ENCODE measurements around the gene KCNMB2.

KCNMB2 gene

DNA sequence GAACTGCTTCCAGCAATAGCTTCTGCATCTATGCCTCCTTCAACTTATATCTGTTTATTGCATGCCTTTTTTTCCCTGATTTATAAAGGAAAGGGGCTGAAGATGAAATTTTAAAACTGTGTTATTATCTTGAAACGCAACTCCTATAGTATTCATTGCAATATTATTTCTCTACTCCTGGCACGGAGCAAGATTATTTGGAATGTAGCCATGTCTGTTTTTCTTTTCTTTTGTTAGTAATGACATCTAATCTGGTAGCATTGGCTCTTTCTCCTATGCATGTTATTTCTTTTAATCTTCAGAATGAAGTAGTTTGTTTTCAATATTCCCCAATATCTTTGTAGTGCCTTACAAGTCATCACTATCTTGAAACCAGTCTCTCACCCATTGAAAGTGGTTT lies 33.6 kb downstream of the KCNMB2 start:
- DNase-seq (ENCODE audit: low spot score), result no peak

DNA sequence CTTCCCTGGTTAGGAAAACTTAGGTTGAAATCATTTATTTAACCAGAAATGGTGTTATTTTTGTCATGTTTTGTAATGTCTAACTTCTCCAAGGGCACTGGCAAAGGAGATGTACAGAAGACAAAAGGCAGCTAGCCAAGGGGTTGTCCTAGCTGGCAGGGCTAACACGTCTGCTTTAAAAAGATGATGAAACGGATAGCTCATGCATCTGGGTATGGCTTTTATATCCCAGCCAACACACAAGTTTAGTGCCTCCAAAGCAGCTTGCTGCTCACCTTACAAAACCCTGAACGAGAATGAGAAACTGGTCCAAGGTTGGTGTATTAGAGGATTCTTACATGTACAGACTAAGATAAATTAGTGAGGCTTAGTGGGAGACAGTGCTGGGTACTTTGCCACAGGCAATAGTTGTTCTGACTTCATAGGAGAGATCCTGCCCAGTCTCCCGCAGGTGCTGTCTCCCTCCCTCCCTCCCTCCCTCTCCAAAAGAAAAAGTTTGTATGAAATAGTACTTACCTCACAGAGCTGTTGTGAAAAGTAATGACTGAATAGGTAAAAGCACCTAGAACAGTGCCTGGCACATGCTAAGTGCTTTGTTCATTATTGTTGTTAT lies 47.8 kb downstream of the KCNMB2 start:
- no peak for DNase-seq (ENCODE audit: low spot score)

DNA sequence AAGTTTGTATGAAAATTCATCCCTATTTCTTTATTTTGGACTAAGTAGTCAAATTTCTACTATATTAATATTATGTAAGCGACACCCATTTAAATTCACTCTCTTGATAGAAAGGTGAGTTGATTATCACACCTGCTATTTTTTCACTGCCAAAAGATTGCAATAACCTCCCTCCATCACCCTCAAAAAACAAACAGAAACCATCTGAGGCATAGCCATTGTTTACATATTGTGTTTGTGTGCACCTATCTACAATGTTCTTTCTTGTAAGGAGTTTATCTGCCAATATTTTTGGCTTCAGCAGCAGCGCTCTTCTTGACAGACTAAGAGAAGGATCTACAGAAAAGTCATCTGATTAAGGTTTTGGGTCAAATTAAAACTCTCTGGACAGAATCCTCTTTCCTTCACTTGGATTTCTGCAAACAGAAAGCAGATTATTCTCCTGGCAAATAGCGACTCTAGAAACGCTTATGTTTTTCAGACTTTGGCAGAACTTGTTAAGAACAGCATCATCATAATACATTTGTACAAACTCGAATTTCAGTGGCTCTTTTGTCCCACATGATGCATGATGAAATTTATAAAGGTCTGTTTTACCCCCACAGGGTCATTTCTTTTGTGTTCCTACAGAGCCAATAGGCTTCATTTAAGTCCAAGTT lies 48.6 kb downstream of the KCNMB2 start:
- no peak for DNase-seq (ENCODE audit: low spot score)

DNA sequence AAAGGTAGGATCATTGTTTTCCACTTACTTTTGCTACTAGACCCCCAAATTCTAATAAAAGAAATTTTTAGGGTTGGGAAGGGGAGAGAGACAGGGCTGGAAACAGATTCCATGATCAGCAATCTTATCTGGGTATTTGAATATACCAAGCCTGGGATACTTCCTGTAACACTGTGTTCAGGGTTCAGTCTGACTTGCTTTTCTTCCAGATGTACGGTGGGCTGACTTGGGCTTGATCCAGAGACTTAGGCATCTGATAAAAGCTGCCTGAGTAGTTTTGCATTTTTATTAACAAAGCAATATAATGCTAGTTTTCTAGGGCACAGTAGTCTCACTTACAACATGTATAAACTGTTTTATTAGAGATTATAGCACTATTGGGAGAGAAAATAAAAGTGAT lies 49.2 kb downstream of the KCNMB2 start:
- DNase-seq (ENCODE audit: low spot score), result no peak

DNA sequence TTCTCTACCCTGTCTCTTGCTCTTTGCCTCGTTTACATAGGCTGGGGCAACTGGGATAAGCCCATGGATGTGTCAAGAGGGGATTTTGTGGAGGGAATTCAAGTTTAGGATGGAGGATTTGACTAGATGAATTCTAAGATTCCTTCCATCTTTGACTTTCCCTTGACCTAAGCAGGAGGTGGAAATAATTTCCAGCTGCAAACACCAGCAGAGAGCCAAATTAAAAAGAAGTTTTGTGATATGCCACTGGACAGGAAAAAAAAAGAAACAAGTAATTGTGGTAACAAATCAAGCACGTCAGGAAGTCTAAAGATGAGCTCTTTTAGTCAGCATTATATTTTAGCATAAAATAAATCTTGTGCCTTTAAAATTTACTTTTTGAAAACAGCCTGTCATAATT lies 49.8 kb downstream of the KCNMB2 start:
- DNase-seq (ENCODE audit: low spot score), result no peak

DNA sequence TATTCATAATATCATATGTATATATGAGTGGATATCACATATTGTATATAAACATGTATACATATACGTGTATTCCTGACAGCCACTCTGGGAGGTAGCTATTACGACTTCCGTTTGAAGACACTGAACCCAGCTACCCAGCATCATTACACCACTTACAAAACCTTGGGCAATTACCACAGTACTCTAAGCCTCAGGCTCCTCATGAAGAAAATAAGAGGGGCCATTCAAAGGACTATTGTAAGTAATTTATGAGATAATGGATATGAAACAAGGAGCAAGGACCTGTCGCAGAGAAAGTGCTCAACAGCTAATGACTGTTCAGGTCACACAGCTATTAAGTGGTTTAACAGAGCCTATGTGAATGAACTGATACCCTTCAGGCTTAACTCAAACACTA lies 52.4 kb downstream of the KCNMB2 start:
- no peak for DNase-seq (ENCODE audit: low spot score)

DNA sequence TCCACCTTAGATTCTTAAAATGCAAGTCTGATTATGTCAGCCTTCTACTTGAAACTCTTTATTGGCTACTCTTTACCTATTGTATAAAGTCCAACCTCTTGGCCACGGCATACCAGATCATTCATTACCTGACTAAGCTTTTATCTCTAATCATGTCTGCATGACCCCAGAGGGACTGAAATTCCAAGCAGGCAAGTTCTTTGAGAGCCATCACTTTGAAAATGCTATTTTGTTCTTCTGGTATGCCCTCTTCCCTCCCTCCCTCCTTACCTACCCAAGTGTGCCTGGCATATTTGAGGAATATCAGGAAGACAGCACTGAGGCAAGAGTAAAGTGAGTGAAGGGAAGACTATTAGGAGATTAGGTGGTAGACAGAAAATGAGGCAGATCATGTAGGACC lies 57.5 kb downstream of the KCNMB2 start:
- no peak for DNase-seq (ENCODE audit: low spot score)

DNA sequence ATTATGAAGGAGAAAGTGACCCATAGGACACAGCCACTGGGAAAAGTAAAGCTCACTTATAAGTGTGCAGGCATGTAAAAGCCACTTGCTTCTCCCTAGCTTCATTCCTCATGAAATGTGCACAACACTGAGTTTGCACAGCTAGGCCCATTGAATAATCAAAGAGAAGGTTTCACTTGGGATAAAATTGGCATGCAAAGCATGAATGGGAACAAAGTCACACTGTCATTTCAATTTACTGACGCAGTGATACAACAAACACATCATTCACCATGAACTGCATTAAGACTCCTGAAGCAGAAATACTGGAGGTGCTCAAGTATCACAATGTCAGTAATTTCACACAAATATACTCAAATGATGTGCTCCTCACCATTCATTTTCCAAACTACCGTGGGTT lies 61.1 kb downstream of the KCNMB2 start:
- DNase-seq (ENCODE audit: low spot score), result no peak

DNA sequence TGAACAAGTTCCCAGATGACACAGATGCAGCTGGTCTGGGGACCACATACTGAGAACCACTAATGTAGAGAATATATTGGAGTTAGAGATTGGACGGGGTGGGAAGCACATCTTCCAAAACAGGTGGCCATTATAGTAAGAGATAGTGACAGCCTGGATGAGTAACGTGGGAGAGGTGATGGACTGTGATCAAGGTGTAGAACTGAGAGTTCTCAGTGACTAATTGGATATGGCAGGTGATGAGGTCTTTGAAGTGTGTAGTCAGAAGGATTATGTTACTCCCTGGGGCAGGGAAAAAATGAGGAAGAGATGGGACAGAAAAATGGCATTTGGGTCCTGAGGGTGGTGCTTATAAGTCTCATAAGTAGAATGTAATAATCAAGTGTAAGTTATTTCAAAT lies 66.6 kb downstream of the KCNMB2 start:
- no peak for DNase-seq (ENCODE audit: low spot score)

DNA sequence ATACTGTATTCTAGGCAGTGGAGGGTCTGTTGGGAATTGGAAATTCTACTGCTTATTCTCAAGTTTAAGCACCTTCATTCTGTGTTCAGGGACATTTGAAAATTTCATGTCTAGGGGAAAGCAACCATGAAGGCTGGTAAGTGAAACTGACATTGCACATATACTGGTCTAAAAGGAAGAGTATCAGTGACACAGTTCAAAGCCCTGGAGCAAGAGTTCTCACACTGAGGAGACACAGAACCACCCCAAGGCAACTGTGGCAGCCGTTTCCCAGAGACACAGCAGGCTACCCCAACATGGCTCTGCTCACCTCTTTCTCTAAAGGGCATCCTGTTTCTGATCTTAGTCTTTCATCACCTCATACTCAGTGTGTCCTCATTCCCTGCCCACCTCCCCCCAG lies 67.5 kb downstream of the KCNMB2 start:
- DNase-seq (ENCODE audit: low spot score), result no peak

DNA sequence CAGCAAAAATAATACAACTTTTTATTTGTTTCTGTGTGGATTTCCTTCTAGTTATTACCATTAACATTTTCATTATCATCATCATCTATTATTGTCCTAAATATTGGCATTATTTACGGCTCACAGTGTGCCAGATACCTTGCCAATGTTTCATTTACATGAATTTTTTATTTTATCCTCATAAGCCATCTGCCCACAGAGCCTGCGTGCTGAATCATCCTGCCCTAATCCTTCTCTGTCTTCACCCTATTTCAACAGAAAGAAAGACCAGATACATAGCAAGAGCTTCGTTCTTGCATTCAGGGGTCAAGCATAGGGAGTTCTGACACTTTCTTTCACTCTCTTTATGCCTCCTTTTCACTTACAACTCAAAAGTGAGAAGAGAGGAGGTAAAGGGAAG lies 82.0 kb downstream of the KCNMB2 start:
- peak; percentile 32 for DNase-seq (ENCODE audit: low spot score)

DNA sequence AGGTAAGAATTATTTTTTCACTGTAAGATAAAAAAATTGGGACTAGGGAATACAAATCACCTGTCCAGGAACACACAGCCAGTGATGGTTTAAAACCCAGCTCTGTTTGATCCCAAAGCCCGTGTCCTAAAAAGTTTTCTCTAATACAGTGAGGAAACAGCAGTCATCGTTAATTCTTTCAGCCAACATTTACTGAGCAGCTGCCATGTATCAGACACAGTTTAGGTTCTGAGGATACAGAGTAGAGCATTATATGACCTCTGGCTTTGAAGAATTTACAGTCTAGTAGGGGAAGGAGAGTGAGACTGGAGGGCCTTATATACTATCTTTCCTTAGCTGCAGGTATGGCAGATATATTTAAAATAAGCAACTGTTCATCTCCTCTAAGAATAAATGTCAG lies 82.7 kb downstream of the KCNMB2 start:
- no peak for DNase-seq (ENCODE audit: low spot score)

DNA sequence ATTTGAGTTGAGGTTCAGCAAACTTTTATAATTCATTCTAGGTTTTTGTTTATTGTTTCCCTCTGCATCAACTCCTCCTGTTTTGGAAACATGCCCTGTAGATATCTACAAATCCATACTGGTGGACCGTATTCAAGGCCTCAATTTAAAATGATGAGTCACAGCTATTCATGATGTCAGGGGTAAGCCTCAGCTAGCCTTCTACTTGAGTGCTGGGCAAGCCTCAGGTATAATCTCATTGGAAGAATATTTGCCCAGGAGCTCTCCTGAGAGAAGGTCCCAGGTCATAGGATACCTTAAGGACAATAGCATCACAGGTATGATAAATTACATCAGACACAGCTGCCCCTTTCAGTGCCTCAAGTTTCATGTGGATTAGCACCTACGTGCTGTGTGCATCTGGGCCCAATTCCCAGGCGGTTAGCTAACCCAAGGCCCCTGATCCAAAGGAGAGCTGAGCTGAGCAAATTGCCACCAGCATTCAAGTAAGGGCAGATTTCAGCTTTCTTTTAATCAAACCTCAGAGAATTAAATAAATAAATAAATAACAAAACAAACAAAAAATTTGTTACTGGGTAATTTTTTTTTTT lies 87.5 kb downstream of the KCNMB2 start:
- DNase-seq (ENCODE audit: low spot score), result no peak

DNA sequence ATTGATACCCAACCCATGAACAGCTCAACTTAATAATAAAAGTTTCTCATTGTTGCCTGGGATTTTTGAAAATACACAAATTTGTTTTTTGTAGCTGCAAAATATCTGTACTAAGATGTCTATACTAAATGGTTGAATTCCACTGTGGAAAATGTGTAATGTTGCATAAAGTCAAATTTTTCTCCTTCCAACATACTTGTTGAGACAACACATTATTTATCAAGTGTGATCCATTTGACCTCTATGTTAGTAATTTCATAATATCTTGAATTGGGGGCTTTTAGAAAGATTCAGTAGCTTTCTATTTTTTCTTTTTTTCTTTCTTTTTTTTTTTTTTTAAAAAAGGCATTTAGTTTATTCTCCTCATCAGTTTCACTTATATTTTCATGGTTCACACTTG lies 88.0 kb downstream of the KCNMB2 start:
- DNase-seq (ENCODE audit: low spot score), result no peak

DNA sequence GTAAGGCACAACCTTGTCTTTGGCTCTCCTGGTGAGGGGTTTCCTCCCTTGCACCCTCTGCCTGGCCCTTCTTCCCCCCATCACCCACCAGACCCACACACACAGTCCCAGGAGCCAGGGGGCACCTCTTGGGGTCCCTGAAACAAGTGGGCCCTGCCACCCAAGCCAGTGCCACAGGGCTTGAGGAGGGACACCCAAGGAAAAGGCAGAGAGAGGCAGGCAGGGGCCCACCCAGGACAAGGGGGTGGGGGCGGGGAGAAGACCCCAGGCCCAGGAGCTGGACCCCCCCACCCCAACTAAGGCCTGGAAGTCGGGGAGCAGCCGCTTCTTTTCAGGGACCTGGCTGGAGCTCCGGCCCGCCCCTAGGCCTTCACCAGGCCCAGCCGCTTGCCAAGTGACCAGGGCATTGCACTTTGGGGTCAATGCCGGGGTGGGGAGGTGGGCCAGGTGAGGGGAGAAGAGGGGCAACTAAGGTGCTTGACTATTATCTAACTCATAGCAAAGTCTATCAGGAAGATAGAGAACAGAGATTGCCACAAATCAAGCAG lies 88.9 kb downstream of the KCNMB2 start:
- no peak for DNase-seq (ENCODE audit: low spot score)

DNA sequence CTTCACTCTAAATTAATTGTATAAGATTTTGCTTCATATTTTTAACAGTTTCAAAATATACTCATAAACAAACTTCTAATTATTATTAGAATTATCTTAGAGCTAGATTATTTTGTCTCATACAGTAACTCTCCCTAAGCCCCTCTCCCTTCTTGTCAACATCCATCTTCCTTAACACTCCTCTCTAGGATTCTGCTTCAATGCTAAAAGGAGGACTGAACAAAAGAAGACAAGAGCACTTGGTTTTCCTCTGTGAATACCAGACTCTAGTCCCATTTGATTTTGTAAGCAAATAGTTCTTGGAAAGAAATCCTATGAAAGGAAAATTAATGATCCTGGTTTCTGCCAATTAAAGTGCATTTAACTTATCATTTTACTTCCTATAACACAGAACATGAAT lies 91.8 kb downstream of the KCNMB2 start:
- DNase-seq (ENCODE audit: low spot score), result no peak

DNA sequence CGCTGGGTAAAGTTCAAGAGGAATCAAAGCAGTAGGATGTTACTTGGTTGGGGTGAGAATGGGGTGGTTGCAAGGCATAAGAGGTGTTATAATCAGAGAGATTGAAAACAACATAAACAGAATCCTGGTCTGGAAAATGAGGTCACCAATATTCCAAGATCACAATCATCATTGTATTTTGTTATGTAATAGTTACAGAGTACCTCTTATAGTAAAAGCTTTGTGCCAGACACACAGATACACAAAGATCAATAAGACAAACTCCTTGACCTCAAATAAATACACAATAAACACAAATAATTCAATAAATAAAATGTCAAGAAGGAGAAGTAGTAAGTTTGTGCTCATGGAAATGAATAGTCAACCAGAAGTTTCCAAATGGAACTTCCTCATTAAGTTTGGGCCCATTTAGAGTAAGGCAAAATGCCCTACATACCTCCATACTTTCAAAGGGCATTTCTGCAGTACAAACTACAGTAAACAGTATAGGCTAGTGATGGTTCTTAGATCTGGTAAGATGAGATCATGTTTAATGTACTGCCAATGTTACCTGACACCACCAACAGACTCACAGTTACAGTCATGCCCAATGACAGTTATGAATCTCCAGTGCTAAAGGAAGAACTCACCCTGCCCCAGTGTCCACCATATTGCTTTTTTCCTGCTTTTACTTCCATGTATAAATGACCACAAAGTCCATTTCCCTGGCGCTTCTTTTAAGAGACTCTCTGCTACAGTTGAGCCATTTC lies 93.4 kb downstream of the KCNMB2 start:
- DNase-seq (ENCODE audit: low spot score), result no peak

DNA sequence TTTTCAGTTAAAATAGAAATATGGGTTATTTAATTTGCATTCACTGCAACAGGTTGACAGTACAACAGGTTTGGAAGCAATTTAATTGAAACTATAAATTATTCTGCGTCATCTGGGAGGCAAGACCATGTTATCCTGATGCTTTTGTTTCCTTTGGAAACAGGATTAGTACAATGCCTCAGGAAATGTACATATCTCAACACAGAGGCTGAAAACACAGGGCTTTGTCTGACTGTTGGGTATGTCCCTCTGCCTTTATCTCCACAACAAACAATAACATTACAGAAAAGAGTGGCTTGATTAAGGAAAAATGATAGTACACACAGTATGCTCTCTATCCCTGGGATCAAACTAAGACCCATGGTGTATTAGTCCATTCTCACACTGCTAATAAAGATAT lies 95.7 kb downstream of the KCNMB2 start:
- DNase-seq (ENCODE audit: low spot score), result no peak

DNA sequence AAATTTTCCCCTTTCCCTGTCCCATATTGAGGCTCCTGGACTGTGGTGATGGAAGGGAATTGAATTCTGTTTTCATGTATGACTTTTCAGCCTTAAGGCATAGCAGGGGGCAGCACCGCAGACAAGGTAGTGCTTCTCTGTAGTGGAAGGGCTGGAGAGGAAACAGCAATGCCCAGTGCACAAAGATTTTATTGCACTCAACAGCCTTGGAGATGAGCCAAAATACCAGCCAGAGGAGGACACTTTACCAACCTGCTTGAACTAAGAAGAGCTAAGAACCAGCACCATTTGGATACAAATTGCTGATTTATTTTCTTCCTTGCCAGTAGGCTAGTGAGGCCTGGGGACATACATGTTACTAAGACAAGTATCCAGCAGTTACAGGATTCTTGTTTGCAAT lies 98.7 kb downstream of the KCNMB2 start:
- no peak for DNase-seq (ENCODE audit: low spot score)

DNA sequence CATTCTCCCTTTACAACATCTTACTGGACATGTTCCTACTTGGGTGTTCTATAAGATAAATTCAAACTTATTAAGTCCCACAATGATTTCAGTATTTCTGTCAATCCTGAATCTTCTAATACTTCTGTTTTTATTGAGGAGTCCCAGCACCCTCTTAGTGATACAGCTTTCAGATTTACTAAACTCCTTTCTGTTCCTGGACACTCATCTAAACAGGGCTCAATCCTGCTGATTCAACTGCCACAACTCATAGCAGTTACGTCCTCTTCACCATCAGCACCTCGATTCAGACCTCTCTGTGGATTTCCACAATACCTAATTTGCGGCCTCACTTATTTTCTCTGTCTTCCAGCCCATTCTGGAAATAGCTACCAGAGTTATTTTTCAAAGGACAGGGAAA lies 101.6 kb downstream of the KCNMB2 start:
- no peak for DNase-seq (ENCODE audit: low spot score)

DNA sequence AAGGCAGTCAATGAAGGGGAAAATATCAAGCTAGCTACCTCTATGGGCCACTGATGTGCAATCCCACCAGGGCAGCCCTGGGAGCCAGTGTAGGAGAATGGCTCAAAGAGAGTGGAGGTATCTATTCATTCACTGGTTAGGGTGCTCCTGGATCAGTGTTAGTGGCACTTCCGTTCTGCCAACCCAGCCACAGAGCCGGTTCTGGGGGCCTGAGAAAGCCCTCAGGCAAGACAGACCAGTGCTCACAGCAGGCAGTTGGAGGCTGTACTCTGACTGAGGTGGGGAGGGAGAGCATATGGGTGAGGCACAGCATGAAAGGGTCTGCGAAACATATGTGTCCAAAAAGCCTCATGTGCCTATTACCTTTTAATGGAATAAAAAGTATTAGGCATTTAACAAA lies 109.3 kb downstream of the KCNMB2 start:
- DNase-seq (ENCODE audit: low spot score), result no peak

DNA sequence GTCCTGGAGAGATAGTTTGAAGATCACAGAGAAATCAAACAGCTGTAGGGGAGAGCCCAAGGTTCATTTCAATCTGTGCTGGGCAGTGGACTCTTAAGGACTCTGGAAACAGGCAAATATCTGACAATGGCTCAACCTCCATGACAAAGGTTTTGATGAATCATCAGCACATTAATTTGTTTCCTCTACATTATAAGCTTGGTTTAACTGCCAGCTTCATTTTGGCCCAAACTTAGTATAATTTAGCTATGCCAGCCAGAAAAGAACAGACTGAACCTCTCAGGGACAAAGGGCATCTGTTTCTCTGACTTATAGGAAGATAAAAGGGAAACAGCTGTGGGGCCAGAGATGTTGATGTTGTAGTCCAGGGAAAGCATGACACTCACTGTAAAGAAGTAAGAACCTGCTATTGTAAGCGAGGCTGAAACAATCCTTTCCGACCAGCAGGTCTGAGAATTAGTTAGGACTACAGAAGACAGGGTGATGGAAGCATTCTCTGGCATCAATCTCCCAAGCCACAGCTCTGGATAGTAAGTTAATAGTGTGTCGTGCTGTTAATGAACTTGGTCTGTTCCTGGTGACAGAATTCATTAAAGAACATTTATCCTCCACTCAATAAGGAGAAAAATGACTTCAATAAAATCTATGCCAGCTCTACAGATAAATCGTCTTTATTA lies 110.1 kb downstream of the KCNMB2 start:
- DNase-seq (ENCODE audit: low spot score), result no peak
